Smooth muscle cell (in vitro differentiated cells): ENCODE results near the gene PWWP2A. TPM values are rescaled to one million over a fixed set of nuclear protein-coding genes. Genes with fewer than 3 reads are reported as not detected.
A peak's percentile ranks its signal among the peaks of the same experiment; 100 is the strongest.

Source experiments
- DNase-seq: peaks from one replicate; lab custom pipeline; 2025; ENCODE audit not compliant: unreplicated experiment; lab: John Stamatoyannopoulos, UW
- H2AFZ ChIP-seq: fragments of 200-600 bp; sonication (generic); 2 replicates; pipeline ENCODE4 v1.6.0; 2016; ENCODE audit warnings: antibody characterized with exemption, low read depth, mild to moderate bottlenecking
- H3F3A ChIP-seq: fragments of 200-600 bp; sonication (generic); 2 replicates; pipeline ENCODE4 v1.6.0; 2017; ENCODE audit warnings: antibody characterized with exemption, low read depth
- H3K27ac ChIP-seq: fragments of 200-600 bp; sonication (generic); 2 replicates; pipeline ENCODE4 v1.5.1; 2016; ENCODE audit warnings: low read depth, mild to moderate bottlenecking
- H3K27me3 ChIP-seq: fragments of 200-600 bp; sonication (generic); 2 replicates; pipeline ENCODE4 v1.6.1; 2016; ENCODE audit warnings: low read depth, mild to moderate bottlenecking
- H3K36me3 ChIP-seq: fragments of 200-600 bp; sonication (generic); 2 replicates; pipeline ENCODE4 v1.5.1; 2016; ENCODE audit warnings: low read depth
- H3K4me1 ChIP-seq: fragments of 200-600 bp; sonication (generic); 2 replicates; pipeline ENCODE4 v1.5.1; 2016; ENCODE audit warnings: low read depth
- H3K4me2 ChIP-seq: fragments of 200-600 bp; sonication (generic); 2 replicates; pipeline ENCODE4 v1.6.0; 2016; ENCODE audit warnings: mild to moderate bottlenecking
- H3K4me3 ChIP-seq: fragments of 200-600 bp; sonication (generic); 2 replicates; pipeline ENCODE4 v1.5.1; 2016; ENCODE audit warnings: mild to moderate bottlenecking
- H3K79me2 ChIP-seq: fragments of 200-600 bp; sonication (generic); 2 replicates; pipeline ENCODE4 v1.6.0; 2016; ENCODE audit warnings: low read depth, mild to moderate bottlenecking
- H3K9ac ChIP-seq: fragments of 200-600 bp; sonication (generic); 2 replicates; pipeline ENCODE4 v1.6.0; 2016; ENCODE audit warnings: low read depth
- H3K9me3 ChIP-seq: fragments of 200-600 bp; sonication (generic); replicated peaks from 2 replicates; pipeline ENCODE4 v1.5.1; 2016; ENCODE audit warnings: low read depth
- H4K20me1 ChIP-seq: fragments of 200-600 bp; sonication (generic); 2 replicates; pipeline ENCODE4 v1.6.0; 2016; ENCODE audit warnings: low read depth
- CTCF ChIP-seq: fragments of 200-600 bp; sonication (generic); IDR thresholded peaks from 2 replicates; pipeline ENCODE4 v1.5.1; 2017; ENCODE audit warnings: borderline replicate concordance, mild to moderate bottlenecking, antibody characterized with exemption; ENCODE audit not compliant: insufficient read depth, poor library complexity, severe bottlenecking
- WGBS: methylation state at CpG from one replicate; pipeline ENCODE4 v1.1.7; 2016; ENCODE audit warnings: low lambda C conversion rate; 5-methylcytosine and 5-hydroxymethylcytosine counted together
- polyA plus RNA-seq: library from polyadenylated mRNA; unstranded; fragments of >200 nt; fragmentation: Nextera tagmentation; extraction: Ambion mirVana; gene quantifications from 2 replicates; pipeline ENCODE4 v1.2.1, GENCODE V29; 2016
- total RNA-seq: library from RNA; depleted of rRNA; stranded (reverse); fragments of >200 nt; gene quantifications from 2 replicates; pipeline ENCODE4 v1.2.3, GENCODE V29; 2014

Gene PWWP2A
- total and polyA plus RNA-seq, 2 experiments from 2014 or later: 18.6 to 22.6 TPM

GRCh38 chr5:160133071-160133917, 14.0 kb upstream of the PWWP2A start:
- 12% methylated on average over 31 of the region's 31 CpGs for WGBS
- TF ChIP-seq CTCF: no peak
- Histone ChIP-seq H3K79me2 (no peaks in the 10 kb centered on the region), H3K4me2 (peak overlapping the region; percentile 81), H3K4me1 (peaks cover 10% of the 10 kb centered on the region), H3K4me3 (peak overlapping the region; percentile 2), H3F3A (no peaks in the 10 kb centered on the region), H3K36me3 (no peaks in the 10 kb centered on the region), H4K20me1 (no peaks in the 10 kb centered on the region), H2AFZ (peak overlapping the region; percentile 85), H3K27ac (peak overlapping the region; percentile 89), H3K27me3 (no peaks in the 10 kb centered on the region), H3K9ac (peak overlapping the region; percentile 73), H3K9me3 (no peaks in the 10 kb centered on the region)
- DNase-seq: peak; percentile 11

- TF ChIP-seq CTCF: no peak
- no peaks in the 10 kb centered on the region for H3K79me2 ChIP-seq
- no peaks in the 10 kb centered on the region for H3K27me3 ChIP-seq
- no peaks in the 10 kb centered on the region for H3F3A ChIP-seq
- H4K20me1 ChIP-seq: no peaks in the 10 kb centered on the region
- no peaks in the 10 kb centered on the region for H3K36me3 ChIP-seq
- no peak overlapping the region for H2AFZ ChIP-seq
- DNase-seq: no peak
- H3K4me2 ChIP-seq: no peak overlapping the region
- 76% methylated on average over 6 of the region's 6 CpGs for WGBS
- no peak overlapping the region for H3K4me3 ChIP-seq
- H3K9ac ChIP-seq: no peak overlapping the region
- peaks cover 10% of the 10 kb centered on the region for H3K4me1 ChIP-seq
- no peak overlapping the region for H3K27ac ChIP-seq
- no peaks in the 10 kb centered on the region for H3K9me3 ChIP-seq
Measured at GRCh38 chr5:160129841-160130240, 10.6 kb upstream of the PWWP2A start.

- H2AFZ ChIP-seq: no peak overlapping the region
- no peak overlapping the region for H3K4me2 ChIP-seq
- no peaks in the 10 kb centered on the region for H3K9me3 ChIP-seq
- H3F3A ChIP-seq: no peaks in the 10 kb centered on the region
- DNase-seq: no peak
- H3K79me2 ChIP-seq: no peaks in the 10 kb centered on the region
- WGBS: 95% methylated on average over 7 of the region's 7 CpGs
- H3K27ac ChIP-seq: no peak overlapping the region
- H3K4me3 ChIP-seq: no peak overlapping the region
- no peak for TF ChIP-seq CTCF
- no peak overlapping the region for H3K9ac ChIP-seq
- H3K27me3 ChIP-seq: no peaks in the 10 kb centered on the region
- H4K20me1 ChIP-seq: no peaks in the 10 kb centered on the region
- no peaks in the 10 kb centered on the region for H3K36me3 ChIP-seq
- H3K4me1 ChIP-seq: peaks cover 10% of the 10 kb centered on the region
Measured at GRCh38 chr5:160128632-160129031, 9.4 kb upstream of the PWWP2A start.

- 11% methylated on average over 12 of the region's 12 CpGs for WGBS
- Histone ChIP-seq H3K27me3 (no peaks in the 10 kb centered on the region), H3K9ac (no peak overlapping the region), H3K79me2 (peaks cover 41% of the 10 kb centered on the region), H3K4me3 (no peak overlapping the region), H3K4me1 (peaks cover 7% of the 10 kb centered on the region), H4K20me1 (peaks cover 21% of the 10 kb centered on the region), H3K4me2 (no peak overlapping the region), H3K36me3 (no peaks in the 10 kb centered on the region), H3F3A (no peaks in the 10 kb centered on the region), H2AFZ (no peak overlapping the region), H3K27ac (no peak overlapping the region), H3K9me3 (no peaks in the 10 kb centered on the region)
- no peak for TF ChIP-seq CTCF
- DNase-seq: no peak
Measured at GRCh38 chr5:160119905-160120266, 636 bp upstream of the PWWP2A start.
